Measurements from ENCODE around the gene MAFF.
"Not testable (repeated sequence)": the region's sequence is repeated elsewhere in the genome, so short reads cannot be mapped to it uniquely, and the experiment has no call there.

Gene MAFF

GRCh38 chr22:38177926-38178604 is 23.7 kb upstream of the MAFF start:
- ChIA-PET CTCF (interaction anchor here (1.2 to 1.5 kb wide), 2 partner anchors 63 to 64 kb away, joined by 3 read pairs; no protein-coding TSS in a partner anchor), POLR2A (interaction anchor here (0.6 kb wide), 1 partner anchor 48 kb away, joined by 6 read pairs; no protein-coding TSS in a partner anchor)
- DNase-seq (ENCODE audit: extremely low spot score) = no peak
- TF ChIP-seq CTCF (IDR thresholded peaks at IDR 0.05; ENCODE audit: control extremely low read depth, extremely low read depth, low read depth, missing control alignments) = no peak

- not testable (repeated sequence) for DNase-seq (ENCODE audit: extremely low spot score)
- ChIA-PET CTCF (interaction anchor here (1.2 to 1.5 kb wide), 2 partner anchors 64 to 65 kb away, joined by 3 read pairs; no protein-coding TSS in a partner anchor), POLR2A (interaction anchor here (0.6 kb wide), 1 partner anchor 48 kb away, joined by 6 read pairs; no protein-coding TSS in a partner anchor)
These were observed 23.2 kb upstream of the MAFF start for GRCh38 chr22:38178605-38178937.

GRCh38 chr22:38180841-38181452 is 20.8 kb upstream of the MAFF start:
- no peak for TF ChIP-seq CTCF (IDR thresholded peaks at IDR 0.05; ENCODE audit: control extremely low read depth, extremely low read depth, low read depth, missing control alignments)
- POLR2A ChIA-PET = interaction anchor here (1.2 to 1.6 kb wide), 2 partner anchors 24 to 29 kb away, joined by 3 to 4 read pairs; no protein-coding TSS in a partner anchor
- no peak for DNase-seq (ENCODE audit: extremely low spot score)
- CTCF ChIA-PET = interaction anchor here (1.4 to 1.6 kb wide), 2 partner anchors 66 to 128 kb away, joined by 7 to 8 read pairs; no protein-coding TSS in a partner anchor

GRCh38 chr22:38181453-38182200 is 20.2 kb upstream of the MAFF start, which contains the start of gene PLA2G6:
TSS of gene PLA2G6 (minus strand) at chr22:38181830. CDS start at chr22:38169426, 12,404 bp downstream.
- ChIA-PET CTCF (interaction anchor here (0.9 to 1.6 kb wide), 5 partner anchors 14 to 129 kb away, joined by 3 to 8 read pairs (median 4); partner anchors contain the start of gene MAFF), POLR2A (interaction anchor here (0.6 to 1.6 kb wide), 5 partner anchors 20 to 962 kb away, joined by 3 to 5 read pairs (median 3); partner anchors contain the start of gene MAFF)

GRCh38 chr22:38184788-38185187 is 17.0 kb upstream of the MAFF start:
- ChIA-PET POLR2A (no interaction called here), CTCF (interaction anchor here (1.6 kb wide), 1 partner anchor 14 kb away, joined by 4 read pairs; no protein-coding TSS in a partner anchor)
- DNase-seq (ENCODE audit: extremely low spot score) = no peak
- no peak for TF ChIP-seq CTCF (IDR thresholded peaks at IDR 0.05; ENCODE audit: control extremely low read depth, extremely low read depth, low read depth, missing control alignments)

More at GRCh38 chr22:38181453-38182200, 20.2 kb upstream of the MAFF start, which contains the start of gene PLA2G6:
- peak; percentile 98 for DNase-seq (ENCODE audit: extremely low spot score)
- TF ChIP-seq CTCF (IDR thresholded peaks at IDR 0.05; ENCODE audit: control extremely low read depth, extremely low read depth, low read depth, missing control alignments) = no peak

DNA sequence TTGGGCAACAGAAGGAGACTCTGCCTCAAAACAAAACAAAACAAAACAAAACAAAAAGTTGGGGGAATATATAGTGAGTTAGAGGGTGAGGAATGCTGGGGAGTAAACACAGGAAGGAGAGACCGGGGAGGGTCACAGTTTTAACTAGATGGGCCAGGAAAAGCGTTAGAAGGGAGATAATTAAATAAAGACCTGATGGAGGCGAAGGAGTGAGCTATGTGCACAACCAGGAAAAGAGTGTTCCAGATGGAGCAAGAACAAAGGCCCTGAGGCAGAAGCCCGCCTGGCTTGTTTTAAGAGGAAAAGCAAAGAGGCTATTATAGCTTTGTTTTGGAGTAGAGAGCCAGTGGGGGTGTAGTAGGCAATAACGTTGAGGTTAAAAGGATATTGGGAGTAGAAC is 15.4 kb upstream of the MAFF start:
- CTCF ChIA-PET = interaction anchor here (1.0 to 1.8 kb wide), 2 partner anchors 10 to 14 kb away, joined by 3 read pairs; no protein-coding TSS in a partner anchor
- POLR2A ChIA-PET = interaction anchor here (0.7 kb wide), 1 partner anchor 23 kb away, joined by 5 read pairs; no protein-coding TSS in a partner anchor
- no peak for TF ChIP-seq CTCF (IDR thresholded peaks at IDR 0.05; ENCODE audit: control extremely low read depth, extremely low read depth, low read depth, missing control alignments)
- no peak for DNase-seq (ENCODE audit: extremely low spot score)
